Esophagus squamous epithelium (tissue), 4 donors: ENCODE results near the gene CAPN1.

Experiments used
- POLR2A ChIP-seq, 4 donors: fragments of 450-650 bp; IDR thresholded peaks; one replicate each; pipeline ENCODE4 v1.6.1; 2017; ENCODE audit warnings: antibody characterized with exemption in 4 of 4, mild to moderate bottlenecking in 4 of 4, moderate library complexity in 3 of 4
- TF ChIP-seq, protein P1 (sequence below), 6 experiments: fragments of 450-650 bp in 4 of 6; fragments of 200-600 bp in 2 of 6; sonication (generic) in 2 of 6; IDR thresholded peaks; one replicate each; pipeline ENCODE4 v1.5.1; 2016 to 2019; ENCODE audit warnings: antibody characterized with exemption in 6 of 6, mild to moderate bottlenecking in 4 of 6, moderate library complexity in 4 of 6

DNA sequence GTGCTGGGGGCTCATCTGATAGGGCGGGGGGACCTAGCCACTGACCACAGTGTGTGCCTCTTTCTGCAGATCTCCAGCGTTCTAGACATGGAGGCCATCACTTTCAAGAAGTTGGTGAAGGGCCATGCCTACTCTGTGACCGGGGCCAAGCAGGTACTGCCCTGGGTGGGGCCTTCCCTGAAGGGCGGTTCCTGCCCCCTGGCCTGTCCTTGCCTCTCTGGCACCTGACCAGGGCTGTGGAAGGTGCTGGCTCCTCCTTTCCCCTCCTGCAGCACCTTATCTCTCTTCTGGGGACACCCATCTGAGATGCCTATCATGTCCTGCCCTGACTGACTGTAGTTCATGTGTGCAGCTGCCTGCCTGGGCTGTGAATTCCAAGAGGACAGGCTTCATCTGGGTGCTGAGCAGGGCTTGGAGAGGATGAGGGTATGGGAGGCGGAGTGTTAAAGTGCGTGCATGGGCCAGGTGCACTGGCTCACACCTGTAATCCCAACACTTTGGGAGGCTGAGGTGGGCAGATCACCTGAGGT, 5.5 kb downstream of the CAPN1 start:
- TF ChIP-seq POLR2A (IDR thresholded peaks at IDR 0.05), result no peak
- TF ChIP-seq, protein P1, sequence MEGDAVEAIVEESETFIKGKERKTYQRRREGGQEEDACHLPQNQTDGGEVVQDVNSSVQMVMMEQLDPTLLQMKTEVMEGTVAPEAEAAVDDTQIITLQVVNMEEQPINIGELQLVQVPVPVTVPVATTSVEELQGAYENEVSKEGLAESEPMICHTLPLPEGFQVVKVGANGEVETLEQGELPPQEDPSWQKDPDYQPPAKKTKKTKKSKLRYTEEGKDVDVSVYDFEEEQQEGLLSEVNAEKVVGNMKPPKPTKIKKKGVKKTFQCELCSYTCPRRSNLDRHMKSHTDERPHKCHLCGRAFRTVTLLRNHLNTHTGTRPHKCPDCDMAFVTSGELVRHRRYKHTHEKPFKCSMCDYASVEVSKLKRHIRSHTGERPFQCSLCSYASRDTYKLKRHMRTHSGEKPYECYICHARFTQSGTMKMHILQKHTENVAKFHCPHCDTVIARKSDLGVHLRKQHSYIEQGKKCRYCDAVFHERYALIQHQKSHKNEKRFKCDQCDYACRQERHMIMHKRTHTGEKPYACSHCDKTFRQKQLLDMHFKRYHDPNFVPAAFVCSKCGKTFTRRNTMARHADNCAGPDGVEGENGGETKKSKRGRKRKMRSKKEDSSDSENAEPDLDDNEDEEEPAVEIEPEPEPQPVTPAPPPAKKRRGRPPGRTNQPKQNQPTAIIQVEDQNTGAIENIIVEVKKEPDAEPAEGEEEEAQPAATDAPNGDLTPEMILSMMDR (IDR thresholded peaks at IDR 0.05), result no peak
